HFFc6 (cell line): ENCODE measurements around the gene ARL14EP. TPM values are rescaled to one million over a fixed set of nuclear protein-coding genes. Genes with fewer than 3 reads are reported as not detected.

Experiments used
- DNase-seq: peaks from one replicate; pipeline ENCODE4 v3.0.0-alpha.2; 2018
- H3K27ac Mint-ChIP-seq: 2 replicates; pipeline ENCODE4 v1.8.0; 2020; ENCODE audit warnings: mild to moderate bottlenecking, mixed read lengths
- H3K27me3 Mint-ChIP-seq: 2 replicates; pipeline ENCODE4 v1.8.0; 2021; ENCODE audit warnings: mild to moderate bottlenecking, moderate library complexity, mixed read lengths; ENCODE audit not compliant: insufficient read depth
- H3K36me3 Mint-ChIP-seq: 2 replicates; pipeline ENCODE4 v1.8.0; 2021; ENCODE audit warnings: low read depth, mixed read lengths
- H3K4me1 Mint-ChIP-seq: 2 replicates; pipeline ENCODE4 v1.8.0; 2020; ENCODE audit warnings: low read depth, mixed read lengths
- H3K4me3 Mint-ChIP-seq: 2 replicates; pipeline ENCODE4 v1.8.0; 2020; ENCODE audit warnings: mild to moderate bottlenecking, moderate library complexity, mixed read lengths
- H3K9me3 Mint-ChIP-seq: 2 replicates; pipeline ENCODE4 v1.8.0; 2020; ENCODE audit warnings: mild to moderate bottlenecking, mixed read lengths
- total RNA-seq, 6 experiments: library from RNA; stranded (reverse); fragmentation: NEBNext Ultra II Directional; extraction: Animal tissue kit (Norgen Biotek cat#: 25700); gene quantifications; 2 replicates in 1 of 6; 3 replicates in 5 of 6; pipeline ENCODE4 v1.2.3, GENCODE V29; 2021
- TF ChIP-seq, protein P1 (sequence below): fragments of 200-600 bp; sonication (generic); IDR thresholded peaks from 2 replicates; pipeline ENCODE4 v1.5.0; 2021; ENCODE audit warnings: antibody characterized with exemption, mild to moderate bottlenecking

Gene ARL14EP
- total RNA-seq, 6 experiments from 2014 or later: 16.5 to 23.6 (median 20.6) TPM

DNA sequence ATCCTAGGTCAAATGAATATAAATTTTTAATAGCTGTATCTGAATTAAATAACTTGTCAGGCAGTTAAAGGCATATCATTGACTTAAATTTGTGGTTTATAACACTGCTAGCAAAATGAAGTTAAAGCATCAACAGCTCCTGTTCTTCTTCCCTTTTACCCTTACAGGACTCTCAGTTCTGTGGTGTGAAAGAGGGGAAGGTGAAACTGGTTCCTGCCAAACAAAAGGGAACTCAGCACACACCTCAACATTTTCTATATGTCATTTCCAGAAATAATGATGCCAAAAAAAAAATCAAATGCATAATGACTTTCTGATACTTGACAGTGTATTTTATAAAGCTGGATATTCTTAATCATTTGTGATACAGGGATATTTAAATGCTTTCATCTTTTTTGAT is 21.2 kb downstream of the ARL14EP start:
- no peaks in the 10 kb centered on the region for H3K4me1 Mint-ChIP-seq
- DNase-seq: no peak
- H3K36me3 Mint-ChIP-seq: no peaks in the 10 kb centered on the region
- no peak overlapping the region for H3K27ac Mint-ChIP-seq
- H3K27me3 Mint-ChIP-seq: no peaks in the 10 kb centered on the region
- H3K9me3 Mint-ChIP-seq: no peaks in the 10 kb centered on the region
- no peak overlapping the region for H3K4me3 Mint-ChIP-seq
- TF ChIP-seq, protein P1, sequence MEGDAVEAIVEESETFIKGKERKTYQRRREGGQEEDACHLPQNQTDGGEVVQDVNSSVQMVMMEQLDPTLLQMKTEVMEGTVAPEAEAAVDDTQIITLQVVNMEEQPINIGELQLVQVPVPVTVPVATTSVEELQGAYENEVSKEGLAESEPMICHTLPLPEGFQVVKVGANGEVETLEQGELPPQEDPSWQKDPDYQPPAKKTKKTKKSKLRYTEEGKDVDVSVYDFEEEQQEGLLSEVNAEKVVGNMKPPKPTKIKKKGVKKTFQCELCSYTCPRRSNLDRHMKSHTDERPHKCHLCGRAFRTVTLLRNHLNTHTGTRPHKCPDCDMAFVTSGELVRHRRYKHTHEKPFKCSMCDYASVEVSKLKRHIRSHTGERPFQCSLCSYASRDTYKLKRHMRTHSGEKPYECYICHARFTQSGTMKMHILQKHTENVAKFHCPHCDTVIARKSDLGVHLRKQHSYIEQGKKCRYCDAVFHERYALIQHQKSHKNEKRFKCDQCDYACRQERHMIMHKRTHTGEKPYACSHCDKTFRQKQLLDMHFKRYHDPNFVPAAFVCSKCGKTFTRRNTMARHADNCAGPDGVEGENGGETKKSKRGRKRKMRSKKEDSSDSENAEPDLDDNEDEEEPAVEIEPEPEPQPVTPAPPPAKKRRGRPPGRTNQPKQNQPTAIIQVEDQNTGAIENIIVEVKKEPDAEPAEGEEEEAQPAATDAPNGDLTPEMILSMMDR: no peak

DNA sequence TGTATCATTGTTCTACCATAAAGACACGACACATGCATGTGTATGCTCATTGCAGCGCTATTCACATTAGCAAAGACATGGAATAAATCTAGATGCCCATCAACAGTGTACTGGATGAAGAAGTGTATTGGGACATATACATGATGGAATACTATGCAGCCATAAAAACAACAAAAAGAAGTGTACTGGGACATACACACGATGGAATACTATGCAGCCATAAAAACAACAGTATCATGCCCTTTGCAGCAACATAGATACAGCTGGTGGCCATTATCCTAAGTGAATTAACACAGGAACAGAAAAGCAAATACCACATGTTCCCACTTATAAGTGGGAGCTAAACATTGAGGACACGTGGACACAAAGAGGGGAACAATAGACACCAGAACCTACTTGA is 22.7 kb downstream of the ARL14EP start:
- Mint-ChIP-seq H3K27me3 (no peaks in the 10 kb centered on the region), H3K4me1 (no peaks in the 10 kb centered on the region), H3K9me3 (no peaks in the 10 kb centered on the region), H3K36me3 (no peaks in the 10 kb centered on the region), H3K4me3 (no peak overlapping the region), H3K27ac (no peak overlapping the region)
- no peak for DNase-seq
- TF ChIP-seq, protein P1: no peak

DNA sequence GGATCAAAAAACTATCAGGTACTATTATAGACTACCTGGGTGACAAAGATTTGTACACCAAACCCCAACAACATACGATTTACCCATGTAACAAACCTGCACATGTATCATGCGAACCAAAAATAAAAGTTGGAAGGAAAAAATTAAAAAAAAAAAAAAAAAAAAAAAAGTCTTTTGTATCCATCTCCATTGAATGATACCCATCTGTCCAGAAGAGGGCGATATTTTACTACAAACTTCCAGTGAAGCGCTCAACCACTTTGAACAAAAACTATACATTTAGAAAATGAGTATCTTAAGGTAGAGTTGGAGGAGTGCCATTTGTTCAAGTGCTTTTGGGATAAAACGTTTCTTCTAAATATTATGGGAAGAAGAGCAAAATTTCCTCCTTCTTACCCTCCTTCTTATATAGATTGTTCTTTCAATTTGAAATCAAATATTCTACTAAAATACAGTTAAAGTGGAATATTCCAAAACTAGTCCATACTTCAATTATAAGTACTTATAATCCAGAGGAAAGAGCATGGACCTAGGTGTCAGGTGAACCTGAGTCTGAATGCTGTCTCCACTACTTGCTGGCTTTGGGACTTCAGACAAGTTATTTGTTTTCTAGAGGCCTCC is 23.3 kb downstream of the ARL14EP start:
- H3K27me3 Mint-ChIP-seq: no peaks in the 10 kb centered on the region; the same call in 1 of the 2 replicates
- H3K36me3 Mint-ChIP-seq: no peaks in the 10 kb centered on the region
- DNase-seq: peak; percentile 43
- H3K9me3 Mint-ChIP-seq: no peaks in the 10 kb centered on the region
- no peak overlapping the region for H3K4me3 Mint-ChIP-seq
- no peaks in the 10 kb centered on the region for H3K4me1 Mint-ChIP-seq
- TF ChIP-seq, protein P1: peak; percentile 86
- no peak overlapping the region for H3K27ac Mint-ChIP-seq

DNA sequence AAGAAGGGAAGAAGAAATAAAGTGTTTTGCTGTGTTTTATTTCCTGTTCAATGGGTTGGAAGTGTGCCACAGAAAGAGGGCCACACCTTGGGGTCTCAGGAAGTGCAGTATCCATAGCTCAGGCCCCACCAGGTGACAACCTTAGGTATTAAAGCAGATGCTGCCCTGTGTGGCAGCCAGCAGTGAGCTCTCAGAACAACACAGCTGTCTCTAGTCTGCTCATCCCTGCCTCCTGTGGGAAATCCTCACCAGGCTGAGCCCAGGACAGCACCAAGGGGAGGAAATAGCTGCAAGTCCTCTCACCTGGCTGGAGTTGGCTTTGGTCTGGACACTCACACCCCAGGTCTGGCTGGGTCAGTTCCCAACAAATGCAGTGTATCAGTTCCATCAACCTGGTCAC is 25.1 kb downstream of the ARL14EP start:
- H3K27ac Mint-ChIP-seq: no peak overlapping the region

DNA sequence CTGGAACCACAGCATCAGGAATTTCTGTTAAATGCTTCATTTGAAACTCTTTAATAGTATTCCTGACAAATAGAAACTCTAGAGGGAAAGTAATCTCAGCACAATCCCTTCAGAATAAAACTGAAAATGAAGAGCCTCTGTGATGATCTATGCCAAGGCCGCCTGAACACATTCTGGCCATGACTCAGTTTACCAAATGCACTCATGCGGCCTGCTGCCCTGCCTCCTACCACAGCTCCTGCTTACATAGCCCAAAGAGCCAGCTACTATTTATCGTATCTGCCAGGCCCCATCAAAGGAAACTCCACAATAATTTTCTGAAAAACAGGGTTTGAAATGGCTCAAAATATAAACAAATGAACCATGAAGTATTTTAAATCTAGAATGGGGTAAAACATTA is 27.0 kb downstream of the ARL14EP start:
- no peaks in the 10 kb centered on the region for H3K9me3 Mint-ChIP-seq
- H3K27me3 Mint-ChIP-seq: no peaks in the 10 kb centered on the region; the same call in none of the 2 replicates
- TF ChIP-seq, protein P1: no peak
- no peak overlapping the region for H3K4me3 Mint-ChIP-seq
- no peaks in the 10 kb centered on the region for H3K4me1 Mint-ChIP-seq
- H3K27ac Mint-ChIP-seq: no peak overlapping the region
- no peak for DNase-seq
- no peaks in the 10 kb centered on the region for H3K36me3 Mint-ChIP-seq

More for the DNA sequence above, 25.1 kb downstream of the ARL14EP start:
- TF ChIP-seq, protein P1: no peak
- H3K27me3 Mint-ChIP-seq: no peaks in the 10 kb centered on the region; the same call in none of the 2 replicates
- no peaks in the 10 kb centered on the region for H3K4me1 Mint-ChIP-seq
- H3K36me3 Mint-ChIP-seq: no peaks in the 10 kb centered on the region
- no peaks in the 10 kb centered on the region for H3K9me3 Mint-ChIP-seq
- DNase-seq: no peak
- H3K4me3 Mint-ChIP-seq: no peak overlapping the region
